H1 (cell line): ENCODE results near the gene BANF1. TPM values are rescaled to one million over a fixed set of nuclear protein-coding genes. Genes with fewer than 3 reads are reported as not detected.

Experiments used
- polyA plus RNA-seq, 7 experiments: library from polyadenylated mRNA; depleted of rRNA in 3 of 7; stranded (reverse) in 5 of 7; unstranded in 2 of 7; fragments of >200 nt in 5 of 7; fragments of 200-250 nt in 2 of 7; gene quantifications; 1 replicate in 5 of 7; 2 replicates in 1 of 7; 4 replicates in 1 of 7; pipeline versions ENCODE4 v1.2.1 to v1.2.3, GENCODE V29; 2011 to 2013; ENCODE audit warnings: missing spikeins in 2 of 7, mixed read lengths in 2 of 7
- total RNA-seq: library from RNA; stranded (reverse); fragmentation: NEBNext Ultra II Directional; extraction: Animal tissue kit (Norgen Biotek cat#: 25700); gene quantifications from 2 replicates; pipeline ENCODE4 v1.2.1, GENCODE V29; 2021
- TF ChIP-seq, protein P1 (sequence below): fragments of 300-600 bp; sonication (generic); IDR thresholded peaks from 2 replicates; pipeline ENCODE4 v1.7.1; 2012; ENCODE audit warnings: low read length, moderate library complexity, mild to moderate bottlenecking, inconsistent platforms; ENCODE audit not compliant: insufficient replicate concordance

BANF1 gene
- total and polyA plus RNA-seq, 2 of the 8 experiments (the other 6 are each of a cell fraction or from before 2014, with no cell fraction given): 330 to 467 TPM

DNA sequence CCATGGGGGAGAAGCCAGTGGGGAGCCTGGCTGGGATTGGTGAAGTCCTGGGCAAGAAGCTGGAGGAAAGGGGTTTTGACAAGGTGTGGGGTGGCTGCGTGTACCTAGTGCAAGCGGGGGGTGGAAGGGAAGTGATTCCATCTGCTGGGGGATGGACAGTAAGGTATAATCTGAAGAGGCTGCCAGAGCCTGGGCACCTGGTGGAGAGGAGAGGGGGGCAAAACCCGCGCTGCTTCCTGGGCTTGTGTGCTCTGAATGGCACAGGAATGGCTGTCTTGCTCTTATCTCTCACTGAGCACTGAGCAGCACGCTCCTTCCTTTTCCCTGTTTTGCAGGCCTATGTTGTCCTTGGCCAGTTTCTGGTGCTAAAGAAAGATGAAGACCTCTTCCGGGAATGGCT is 988 bp downstream of the BANF1 start (continued):
- TF ChIP-seq, protein P1, sequence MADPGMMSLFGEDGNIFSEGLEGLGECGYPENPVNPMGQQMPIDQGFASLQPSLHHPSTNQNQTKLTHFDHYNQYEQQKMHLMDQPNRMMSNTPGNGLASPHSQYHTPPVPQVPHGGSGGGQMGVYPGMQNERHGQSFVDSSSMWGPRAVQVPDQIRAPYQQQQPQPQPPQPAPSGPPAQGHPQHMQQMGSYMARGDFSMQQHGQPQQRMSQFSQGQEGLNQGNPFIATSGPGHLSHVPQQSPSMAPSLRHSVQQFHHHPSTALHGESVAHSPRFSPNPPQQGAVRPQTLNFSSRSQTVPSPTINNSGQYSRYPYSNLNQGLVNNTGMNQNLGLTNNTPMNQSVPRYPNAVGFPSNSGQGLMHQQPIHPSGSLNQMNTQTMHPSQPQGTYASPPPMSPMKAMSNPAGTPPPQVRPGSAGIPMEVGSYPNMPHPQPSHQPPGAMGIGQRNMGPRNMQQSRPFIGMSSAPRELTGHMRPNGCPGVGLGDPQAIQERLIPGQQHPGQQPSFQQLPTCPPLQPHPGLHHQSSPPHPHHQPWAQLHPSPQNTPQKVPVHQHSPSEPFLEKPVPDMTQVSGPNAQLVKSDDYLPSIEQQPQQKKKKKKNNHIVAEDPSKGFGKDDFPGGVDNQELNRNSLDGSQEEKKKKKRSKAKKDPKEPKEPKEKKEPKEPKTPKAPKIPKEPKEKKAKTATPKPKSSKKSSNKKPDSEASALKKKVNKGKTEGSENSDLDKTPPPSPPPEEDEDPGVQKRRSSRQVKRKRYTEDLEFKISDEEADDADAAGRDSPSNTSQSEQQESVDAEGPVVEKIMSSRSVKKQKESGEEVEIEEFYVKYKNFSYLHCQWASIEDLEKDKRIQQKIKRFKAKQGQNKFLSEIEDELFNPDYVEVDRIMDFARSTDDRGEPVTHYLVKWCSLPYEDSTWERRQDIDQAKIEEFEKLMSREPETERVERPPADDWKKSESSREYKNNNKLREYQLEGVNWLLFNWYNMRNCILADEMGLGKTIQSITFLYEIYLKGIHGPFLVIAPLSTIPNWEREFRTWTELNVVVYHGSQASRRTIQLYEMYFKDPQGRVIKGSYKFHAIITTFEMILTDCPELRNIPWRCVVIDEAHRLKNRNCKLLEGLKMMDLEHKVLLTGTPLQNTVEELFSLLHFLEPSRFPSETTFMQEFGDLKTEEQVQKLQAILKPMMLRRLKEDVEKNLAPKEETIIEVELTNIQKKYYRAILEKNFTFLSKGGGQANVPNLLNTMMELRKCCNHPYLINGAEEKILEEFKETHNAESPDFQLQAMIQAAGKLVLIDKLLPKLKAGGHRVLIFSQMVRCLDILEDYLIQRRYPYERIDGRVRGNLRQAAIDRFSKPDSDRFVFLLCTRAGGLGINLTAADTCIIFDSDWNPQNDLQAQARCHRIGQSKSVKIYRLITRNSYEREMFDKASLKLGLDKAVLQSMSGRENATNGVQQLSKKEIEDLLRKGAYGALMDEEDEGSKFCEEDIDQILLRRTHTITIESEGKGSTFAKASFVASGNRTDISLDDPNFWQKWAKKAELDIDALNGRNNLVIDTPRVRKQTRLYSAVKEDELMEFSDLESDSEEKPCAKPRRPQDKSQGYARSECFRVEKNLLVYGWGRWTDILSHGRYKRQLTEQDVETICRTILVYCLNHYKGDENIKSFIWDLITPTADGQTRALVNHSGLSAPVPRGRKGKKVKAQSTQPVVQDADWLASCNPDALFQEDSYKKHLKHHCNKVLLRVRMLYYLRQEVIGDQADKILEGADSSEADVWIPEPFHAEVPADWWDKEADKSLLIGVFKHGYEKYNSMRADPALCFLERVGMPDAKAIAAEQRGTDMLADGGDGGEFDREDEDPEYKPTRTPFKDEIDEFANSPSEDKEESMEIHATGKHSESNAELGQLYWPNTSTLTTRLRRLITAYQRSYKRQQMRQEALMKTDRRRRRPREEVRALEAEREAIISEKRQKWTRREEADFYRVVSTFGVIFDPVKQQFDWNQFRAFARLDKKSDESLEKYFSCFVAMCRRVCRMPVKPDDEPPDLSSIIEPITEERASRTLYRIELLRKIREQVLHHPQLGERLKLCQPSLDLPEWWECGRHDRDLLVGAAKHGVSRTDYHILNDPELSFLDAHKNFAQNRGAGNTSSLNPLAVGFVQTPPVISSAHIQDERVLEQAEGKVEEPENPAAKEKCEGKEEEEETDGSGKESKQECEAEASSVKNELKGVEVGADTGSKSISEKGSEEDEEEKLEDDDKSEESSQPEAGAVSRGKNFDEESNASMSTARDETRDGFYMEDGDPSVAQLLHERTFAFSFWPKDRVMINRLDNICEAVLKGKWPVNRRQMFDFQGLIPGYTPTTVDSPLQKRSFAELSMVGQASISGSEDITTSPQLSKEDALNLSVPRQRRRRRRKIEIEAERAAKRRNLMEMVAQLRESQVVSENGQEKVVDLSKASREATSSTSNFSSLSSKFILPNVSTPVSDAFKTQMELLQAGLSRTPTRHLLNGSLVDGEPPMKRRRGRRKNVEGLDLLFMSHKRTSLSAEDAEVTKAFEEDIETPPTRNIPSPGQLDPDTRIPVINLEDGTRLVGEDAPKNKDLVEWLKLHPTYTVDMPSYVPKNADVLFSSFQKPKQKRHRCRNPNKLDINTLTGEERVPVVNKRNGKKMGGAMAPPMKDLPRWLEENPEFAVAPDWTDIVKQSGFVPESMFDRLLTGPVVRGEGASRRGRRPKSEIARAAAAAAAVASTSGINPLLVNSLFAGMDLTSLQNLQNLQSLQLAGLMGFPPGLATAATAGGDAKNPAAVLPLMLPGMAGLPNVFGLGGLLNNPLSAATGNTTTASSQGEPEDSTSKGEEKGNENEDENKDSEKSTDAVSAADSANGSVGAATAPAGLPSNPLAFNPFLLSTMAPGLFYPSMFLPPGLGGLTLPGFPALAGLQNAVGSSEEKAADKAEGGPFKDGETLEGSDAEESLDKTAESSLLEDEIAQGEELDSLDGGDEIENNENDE: no peak
